GM23248 (cell line): Measurements from ENCODE around the gene INPP5A.

Experiments
- EZH2 ChIP-seq: fragments of 200-600 bp; sonication (generic); IDR thresholded peaks from 2 replicates; pipeline ENCODE4 v1.6.1; 2018; ENCODE audit warnings: antibody characterized with exemption, mild to moderate bottlenecking; ENCODE audit not compliant: insufficient read depth, poor library complexity, severe bottlenecking
- EZH2phosphoT487 ChIP-seq: fragments of 200-600 bp; sonication (generic); IDR thresholded peaks from 2 replicates; pipeline ENCODE4 v1.6.1; 2018; ENCODE audit warnings: antibody characterized with exemption, moderate library complexity, mild to moderate bottlenecking, low read depth; ENCODE audit not compliant: insufficient read depth

DNA sequence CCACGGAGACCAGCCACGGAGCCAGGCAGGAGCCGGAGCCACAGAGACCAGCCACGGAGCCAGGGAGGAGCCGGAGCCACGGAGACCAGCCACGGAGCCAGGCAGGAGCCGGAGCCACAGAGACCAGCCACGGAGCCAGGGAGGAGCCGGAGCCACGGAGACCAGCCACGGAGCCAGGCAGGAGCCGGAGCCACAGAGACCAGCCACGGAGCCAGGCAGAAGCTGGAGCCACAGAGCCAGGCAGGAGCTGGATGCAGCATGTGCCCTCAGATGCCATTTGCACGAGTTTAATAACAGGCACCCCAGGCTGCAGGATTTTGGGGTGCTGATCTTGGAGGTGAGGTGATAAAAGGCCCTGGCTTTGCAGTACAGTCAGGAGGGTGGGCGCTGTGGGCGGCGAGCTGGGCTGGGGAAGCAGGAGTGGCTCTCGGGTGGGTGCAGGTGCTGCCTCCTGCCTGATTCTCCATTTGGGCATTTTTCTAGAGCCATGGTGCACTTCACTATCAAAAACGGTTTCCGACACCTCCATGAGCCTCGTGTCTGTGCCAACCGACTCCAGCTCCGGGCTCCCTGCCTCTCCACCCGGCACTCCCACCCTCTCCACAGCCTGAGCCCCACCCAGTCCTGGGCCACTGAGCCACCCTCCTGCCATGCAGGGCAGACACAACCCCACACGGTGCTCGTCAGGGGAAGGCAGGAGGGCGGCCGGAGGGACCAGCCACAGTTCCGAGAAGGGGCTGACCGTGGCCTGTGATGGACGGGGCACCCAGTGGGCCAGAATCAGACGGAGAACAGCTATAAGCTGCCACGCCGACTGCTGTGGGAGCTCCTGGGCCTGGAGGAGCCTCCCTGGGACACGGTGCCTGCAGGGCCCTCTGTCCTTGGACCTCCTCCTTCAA lies 289.2 kb downstream of the INPP5A start:
- TF ChIP-seq EZH2phosphoT487 = no peak
- TF ChIP-seq EZH2 = no peak
